Activated CD8-positive, alpha-beta memory T cell treated with anti-CD3 and anti-CD28 coated beads for 4 hours (primary cell): ENCODE measurements around the gene SUPT16H.
A peak's percentile ranks its signal among the peaks of the same experiment; 100 is the strongest.
"Not testable (repeated sequence)": the region's sequence is repeated elsewhere in the genome, so short reads cannot be mapped to it uniquely, and the experiment has no call there.

Source experiments
- DNase-seq, 2 donors: peaks; one replicate each; pipeline ENCODE4 v3.0.0-alpha.2; 2020; ENCODE audit warnings: low read depth in 2 of 2

SUPT16H gene

GRCh38 chr14:21383848-21384493 is at the start of gene SUPT16H:
Gene SUPT16H, minus strand, starts transcription at chr14:21384019. Its CDS starts 92 bp downstream, at chr14:21383927.
- DNase-seq = peak; percentile 88 to 91

DNA sequence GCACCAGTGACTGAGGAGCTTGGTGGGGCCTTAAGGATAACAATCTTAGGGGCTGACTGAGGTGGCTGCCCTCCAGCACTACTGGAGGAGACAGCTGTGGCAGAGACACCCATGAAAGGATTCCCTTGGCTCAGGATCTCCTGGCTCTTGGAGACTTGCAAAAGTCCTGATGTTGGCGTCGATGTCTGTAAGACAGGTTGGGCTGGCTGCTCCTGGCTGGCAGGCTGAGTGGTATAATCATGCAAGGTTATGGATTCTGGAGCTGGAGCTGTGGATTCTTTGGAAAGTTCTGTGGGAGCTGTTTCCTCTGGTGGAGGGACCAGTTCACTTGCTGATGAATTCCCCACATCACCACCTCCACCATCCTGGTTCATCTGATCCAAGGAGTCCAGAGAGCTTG is 47.3 kb upstream of the SUPT16H start:
- no peak for DNase-seq

GRCh38 chr14:21428930-21429329 is 45.1 kb upstream of the SUPT16H start:
- DNase-seq = no peak

GRCh38 chr14:21426692-21427091 is 42.9 kb upstream of the SUPT16H start:
- DNase-seq = no peak

GRCh38 chr14:21419528-21419927 is 35.7 kb upstream of the SUPT16H start:
- DNase-seq = no peak

GRCh38 chr14:21415329-21415728 is 31.5 kb upstream of the SUPT16H start:
- DNase-seq = no peak

- no peak for DNase-seq
Observed at GRCh38 chr14:21414137-21414631, 30.4 kb upstream of the SUPT16H start.

- no peak for DNase-seq
Observed at GRCh38 chr14:21408147-21408546, 24.3 kb upstream of the SUPT16H start.

DNA sequence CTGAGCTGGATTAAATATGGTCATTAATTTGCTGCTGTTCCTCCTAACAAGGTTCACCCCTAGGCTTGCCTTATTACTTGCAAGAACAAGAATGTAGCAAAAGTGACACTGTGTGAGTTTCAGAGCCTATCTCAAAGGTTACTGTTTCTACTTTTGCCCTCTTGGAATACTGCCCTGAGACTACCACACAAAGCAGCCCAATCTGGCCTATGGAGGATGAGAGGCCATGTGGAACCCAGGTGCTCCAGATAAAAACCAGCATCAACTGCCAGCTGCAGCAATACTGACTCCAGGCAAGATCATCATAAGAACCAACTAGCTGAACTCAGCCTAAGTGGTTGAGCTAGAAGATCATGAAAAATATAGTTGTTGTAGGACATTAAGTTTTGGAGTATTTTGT is 22.4 kb upstream of the SUPT16H start:
- no peak for DNase-seq

DNA sequence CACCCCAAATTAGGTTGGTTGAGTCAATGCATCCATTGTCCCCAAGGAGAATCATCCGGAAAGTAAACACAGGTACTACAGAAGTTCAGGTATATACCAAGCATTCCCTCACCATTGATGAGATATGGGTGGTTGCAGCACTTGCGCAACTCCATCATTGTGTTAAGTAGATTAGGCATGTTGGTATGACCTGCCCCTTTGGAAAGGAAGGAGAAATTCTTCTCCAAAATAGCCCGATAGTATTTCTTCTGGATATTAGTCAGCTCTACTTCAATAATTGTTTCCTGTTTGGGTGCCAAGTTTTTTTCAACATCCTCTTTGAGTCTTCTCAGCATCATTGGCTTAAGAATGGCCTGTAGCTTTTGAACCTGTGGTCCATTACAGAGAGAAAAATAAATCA is 21.3 kb upstream of the SUPT16H start:
- no peak for DNase-seq

DNA sequence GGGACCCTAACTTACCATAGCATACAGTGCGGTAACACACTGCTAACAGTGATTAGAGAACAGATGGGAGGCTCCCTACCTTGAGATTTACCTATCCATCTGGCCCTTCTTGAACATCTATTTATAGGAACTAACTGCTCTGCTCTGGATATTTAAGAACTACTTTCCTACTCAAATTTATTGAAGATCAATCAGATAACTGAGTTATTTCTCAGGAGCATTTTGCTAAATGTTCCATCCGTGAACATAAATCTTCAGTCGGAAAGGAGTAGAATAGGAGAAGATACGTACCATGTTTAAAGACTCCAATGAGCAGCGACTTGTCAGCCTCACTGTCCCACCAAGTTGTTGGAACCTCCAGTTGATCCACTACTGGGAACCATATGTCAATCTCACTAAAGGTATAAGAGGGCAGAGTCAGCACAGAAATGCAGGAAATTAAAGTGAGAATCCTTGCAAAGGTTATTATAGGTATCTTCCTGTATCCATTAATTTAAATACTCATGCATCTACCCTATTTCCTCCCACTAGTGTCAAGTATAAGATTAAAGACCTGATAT is 15.6 kb upstream of the SUPT16H start:
- no peak for DNase-seq

DNA sequence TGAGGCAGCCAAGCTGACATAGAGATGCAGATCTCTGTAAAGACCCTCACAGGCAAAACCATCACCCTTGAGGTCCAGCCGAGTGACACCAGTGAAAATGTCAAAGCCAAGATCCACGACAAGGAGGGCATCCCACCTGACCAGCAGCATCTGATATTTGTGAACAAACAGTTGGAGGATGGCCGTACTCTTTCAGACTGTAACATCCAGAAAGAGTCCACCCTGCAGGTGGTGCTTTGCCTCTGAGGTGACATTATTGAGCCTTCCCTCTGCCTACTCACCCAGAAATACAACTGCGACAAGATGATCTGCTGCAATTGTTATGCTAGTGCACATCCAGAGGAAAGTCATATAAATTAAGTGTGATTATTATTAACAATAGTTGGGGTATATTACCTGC is 15.1 kb upstream of the SUPT16H start:
- no peak for DNase-seq

- no peak for DNase-seq
Observed at GRCh38 chr14:21395450-21395849, 11.6 kb upstream of the SUPT16H start.

DNA sequence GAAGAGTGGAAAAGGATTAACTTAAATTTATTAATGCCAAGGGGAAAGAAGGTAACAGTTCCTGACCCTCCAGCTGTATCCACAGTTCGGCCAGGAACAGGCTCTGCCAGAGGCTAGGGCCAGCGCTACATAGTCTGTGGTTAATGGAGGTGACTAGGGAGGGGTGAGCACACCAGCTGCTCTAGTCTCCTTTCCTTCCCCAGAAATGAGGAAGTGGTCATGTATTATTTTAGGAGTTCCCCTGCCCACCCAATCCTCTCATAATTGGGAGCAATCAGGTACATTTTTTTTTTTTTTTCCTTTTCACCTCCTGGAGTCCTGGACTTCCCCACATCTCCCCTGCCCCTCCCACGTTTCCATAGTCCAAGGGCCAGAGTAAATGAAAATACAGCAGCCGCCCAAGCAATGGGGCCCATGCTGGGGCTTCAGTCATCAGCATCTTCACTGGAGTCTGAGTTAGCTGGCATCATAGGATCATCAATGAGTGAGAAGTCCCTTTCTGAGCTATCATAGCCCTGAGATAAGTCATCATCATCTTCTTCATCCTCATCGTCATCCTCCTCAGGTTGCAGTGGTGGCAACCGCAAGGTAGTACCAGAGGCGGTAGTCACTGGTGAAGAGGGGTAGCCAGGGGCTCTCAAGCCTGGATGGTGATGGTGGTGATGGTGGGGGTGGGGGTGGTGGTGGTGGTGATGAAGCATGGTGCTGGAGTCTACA is 1.5 kb upstream of the SUPT16H start:
- DNase-seq = no peak

DNA sequence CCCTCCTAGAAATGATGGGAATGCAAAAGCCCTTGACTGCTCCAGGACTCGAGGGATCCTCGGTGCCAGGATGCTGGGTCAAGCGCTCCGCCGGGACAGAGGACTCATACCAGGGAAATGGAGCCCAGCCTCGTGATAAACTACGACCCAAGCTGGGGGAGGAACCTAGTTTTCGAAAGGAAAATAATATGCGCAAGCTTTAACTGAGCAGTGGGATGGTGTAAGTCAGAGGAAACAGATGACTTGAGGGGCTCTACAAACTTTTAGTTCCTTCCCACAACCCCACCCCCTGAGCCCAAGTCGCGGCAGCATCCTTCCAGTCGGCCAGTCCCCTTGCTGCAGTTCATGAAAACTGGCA is 654 bp upstream of the SUPT16H start:
- DNase-seq = no peak

GRCh38 chr14:21382886-21383847 is 652 bp downstream of the SUPT16H start:
- DNase-seq = peak in 1 of 2 donors; percentile 14

- DNase-seq = no peak
Observed at GRCh38 chr14:21382095-21382494, 1.7 kb downstream of the SUPT16H start.

GRCh38 chr14:21379338-21379737 is 4.5 kb downstream of the SUPT16H start:
- no peak for DNase-seq

DNA sequence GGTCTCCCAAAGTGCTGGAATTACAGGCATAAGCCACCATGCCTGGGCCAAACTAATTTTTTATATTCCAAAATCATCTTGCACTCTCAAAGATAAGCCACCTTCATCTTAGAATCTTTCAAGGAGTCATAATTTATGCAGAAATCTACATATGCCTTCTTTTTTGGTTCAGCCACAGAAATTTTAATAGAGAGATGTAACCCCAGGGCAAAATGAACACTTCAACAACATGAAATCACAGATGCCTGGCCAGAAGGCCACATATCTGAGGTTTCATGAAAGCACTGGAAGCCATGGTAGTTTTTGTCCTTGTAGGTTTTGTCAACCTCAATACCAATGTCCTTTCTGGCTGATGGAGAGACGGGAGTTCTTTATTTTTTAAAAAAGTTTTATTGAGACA is 9.8 kb downstream of the SUPT16H start:
- no peak for DNase-seq

GRCh38 chr14:21372814-21373213 is 11.0 kb downstream of the SUPT16H start:
- not testable (repeated sequence) for DNase-seq

DNA sequence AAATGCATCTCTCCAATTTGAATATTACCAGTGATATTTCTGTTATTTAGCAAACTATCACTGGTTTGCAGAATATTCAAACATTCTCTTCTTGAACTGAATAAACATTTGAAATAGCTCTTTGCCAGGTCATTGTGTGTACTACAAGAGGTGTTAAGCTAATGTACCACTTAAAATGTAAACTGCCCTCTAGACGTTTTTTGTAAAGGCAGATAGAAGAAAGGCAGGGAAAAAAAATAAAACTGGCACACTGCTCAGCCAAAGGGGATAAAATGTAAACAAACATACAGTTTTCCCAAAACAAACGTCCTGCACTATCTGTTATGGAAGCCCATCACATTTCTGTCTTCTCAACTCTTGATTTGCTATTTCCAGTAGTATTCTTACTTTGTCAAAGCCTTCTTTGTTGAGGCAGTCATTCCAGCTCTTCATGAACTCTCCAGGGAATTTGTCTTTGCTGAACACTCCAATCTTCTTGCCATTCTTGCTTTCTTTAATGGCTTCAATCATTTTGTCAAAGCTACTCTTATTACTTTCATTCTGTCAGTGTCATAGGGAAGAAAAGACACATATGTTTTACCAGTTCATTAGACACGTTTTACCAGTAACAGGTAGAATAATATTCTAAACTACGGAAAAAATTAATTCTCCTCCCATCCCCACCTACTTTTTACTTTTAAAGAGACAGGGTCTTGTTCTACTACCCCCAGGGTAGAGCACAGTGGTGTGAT is 13.7 kb downstream of the SUPT16H start:
- no peak for DNase-seq
